Measurements from ENCODE around the gene GRIK5. TPM values are rescaled to one million over a fixed set of nuclear protein-coding genes. Genes with fewer than 3 reads are reported as not detected.

The GRIK5 gene
- total and polyA plus RNA-seq, 4 donors, result 13.1 to 83.2 (median 48.2) TPM

- Histone ChIP-seq H3K9me3 (ENCODE audit: control insufficient read depth, insufficient read depth, low read length) (no peaks in the 10 kb centered on the region), H3K36me3 (ENCODE audit: control insufficient read depth, insufficient read depth, low read length) (peaks cover 23% of the 10 kb centered on the region), H3K4me3 (ENCODE audit: low read depth, low read length) (no peak overlapping the region), H3K4me1 (ENCODE audit: control insufficient read depth, insufficient read depth, low read length) (peaks cover 25% of the 10 kb centered on the region), H3K27ac (ENCODE audit: low read depth, low read length) (no peak overlapping the region), H3K27me3 (ENCODE audit: control insufficient read depth, insufficient read depth, low read length) (no peaks in the 10 kb centered on the region)
- 92% methylated on average over 13 of the region's 13 CpGs for WGBS (ENCODE audit: insufficient coverage)
- no peak for DNase-seq (ENCODE audit: low read depth in 4 of 6, low spot score in 6 of 6)
These were observed 113.4 kb downstream of the GRIK5 start for GRCh38 chr19:41956621-41957020.

- H3K9me3 ChIP-seq (ENCODE audit: control insufficient read depth, insufficient read depth, low read length), result no peaks in the 10 kb centered on the region
- H3K27ac ChIP-seq (ENCODE audit: low read depth, low read length), result no peak overlapping the region
- peaks cover 23% of the 10 kb centered on the region for H3K36me3 ChIP-seq (ENCODE audit: control insufficient read depth, insufficient read depth, low read length)
- WGBS (ENCODE audit: insufficient coverage), result 71% methylated on average over 5 of the region's 7 CpGs
- peaks cover 26% of the 10 kb centered on the region for H3K4me1 ChIP-seq (ENCODE audit: control insufficient read depth, insufficient read depth, low read length)
- H3K4me3 ChIP-seq (ENCODE audit: low read depth, low read length), result no peak overlapping the region
- no peak for DNase-seq (ENCODE audit: low read depth in 4 of 6, low spot score in 6 of 6)
- H3K27me3 ChIP-seq (ENCODE audit: control insufficient read depth, insufficient read depth, low read length), result no peaks in the 10 kb centered on the region
These were observed 114.5 kb downstream of the GRIK5 start for GRCh38 chr19:41955521-41955920.

GRCh38 chr19:41951686-41952172, 118.3 kb downstream of the GRIK5 start:
- peak in 2 of 6 donors; percentile 75 to 83 for DNase-seq (ENCODE audit: low read depth in 4 of 6, low spot score in 6 of 6)
- Histone ChIP-seq H3K4me1 (ENCODE audit: control insufficient read depth, insufficient read depth, low read length) (peaks cover 3% of the 10 kb centered on the region), H3K36me3 (ENCODE audit: control insufficient read depth, insufficient read depth, low read length) (peaks cover 17% of the 10 kb centered on the region), H3K9me3 (ENCODE audit: control insufficient read depth, insufficient read depth, low read length) (no peaks in the 10 kb centered on the region), H3K4me3 (ENCODE audit: low read depth, low read length) (no peak overlapping the region), H3K27ac (ENCODE audit: low read depth, low read length) (no peak overlapping the region), H3K27me3 (ENCODE audit: control insufficient read depth, insufficient read depth, low read length) (no peaks in the 10 kb centered on the region)
- under 1% methylated on average over 6 of the region's 12 CpGs for WGBS (ENCODE audit: insufficient coverage)

Other genes with a start within 250 kb of the GRIK5 start
- gene LYPD4, start 225.5 kb downstream of the GRIK5 start, total RNA-seq, result not detected
- not detected for gene LYPD4, start 225.5 kb downstream of the GRIK5 start, polyA plus RNA-seq (ENCODE audit: insufficient read length in 2 of 2)
- gene DMRTC2, start 225.2 kb downstream of the GRIK5 start, total RNA-seq, result not detected
- not detected for gene DMRTC2, start 225.2 kb downstream of the GRIK5 start, polyA plus RNA-seq (ENCODE audit: insufficient read length in 2 of 2)
- 1,000 to 10,000 TPM in 1 of 2 donors, 100 to 1,000 TPM in 1; 241 to 2,284 TPM for gene RPS19, start 210.0 kb downstream of the GRIK5 start, total RNA-seq
- 1,000 to 10,000 TPM; 1,361 to 1,379 TPM for gene RPS19, start 210.0 kb downstream of the GRIK5 start, polyA plus RNA-seq (ENCODE audit: insufficient read length in 2 of 2)
- gene CD79A, start 192.9 kb downstream of the GRIK5 start, total RNA-seq, result under 1 TPM; 0.22 to 0.59 TPM
- gene CD79A, start 192.9 kb downstream of the GRIK5 start, polyA plus RNA-seq (ENCODE audit: insufficient read length in 2 of 2), result under 1 TPM in 1 of 2 donors, not detected in 1; 0.44 TPM
- 10 to 100 TPM; 17.3 to 27.0 TPM for gene ARHGEF1, start 187.0 kb downstream of the GRIK5 start, total RNA-seq
- gene ARHGEF1, start 187.0 kb downstream of the GRIK5 start, polyA plus RNA-seq (ENCODE audit: insufficient read length in 2 of 2), result 100 to 1,000 TPM in 1 of 2 donors, 10 to 100 TPM in 1; 75.5 to 113 TPM
- under 1 TPM in 1 of 2 donors, not detected in 1; 0.11 TPM for gene ERFL, start 141.8 kb downstream of the GRIK5 start, total RNA-seq
- gene ERFL, start 141.8 kb downstream of the GRIK5 start, polyA plus RNA-seq (ENCODE audit: insufficient read length in 2 of 2), result 1 to 10 TPM in 1 of 2 donors, under 1 TPM in 1; 0.78 to 1.3 TPM
- gene RABAC1, start 110.9 kb downstream of the GRIK5 start, total RNA-seq, result 100 to 1,000 TPM in 1 of 2 donors, 10 to 100 TPM in 1; 98.0 to 174 TPM
- gene RABAC1, start 110.9 kb downstream of the GRIK5 start, polyA plus RNA-seq (ENCODE audit: insufficient read length in 2 of 2), result 100 to 1,000 TPM; 189 to 202 TPM
- 100 to 1,000 TPM in 1 of 2 donors, 10 to 100 TPM in 1; 85.0 to 434 TPM for gene ATP1A3, start 76.0 kb downstream of the GRIK5 start, total RNA-seq
- 100 to 1,000 TPM; 643 to 704 TPM for gene ATP1A3, start 76.0 kb downstream of the GRIK5 start, polyA plus RNA-seq (ENCODE audit: insufficient read length in 2 of 2)
- gene ZNF574, start 6.0 kb upstream of the GRIK5 start, total RNA-seq, result 10 to 100 TPM in 1 of 2 donors, 1 to 10 TPM in 1; 7.6 to 10.7 TPM
- gene ZNF574, start 6.0 kb upstream of the GRIK5 start, polyA plus RNA-seq (ENCODE audit: insufficient read length in 2 of 2), result 10 to 100 TPM; 17.2 to 19.4 TPM
- 1 to 10 TPM; 1.2 to 2.9 TPM for gene POU2F2, start 62.2 kb upstream of the GRIK5 start, total RNA-seq
- 10 to 100 TPM; 17.9 to 20.6 TPM for gene POU2F2, start 62.2 kb upstream of the GRIK5 start, polyA plus RNA-seq (ENCODE audit: insufficient read length in 2 of 2)
- 10 to 100 TPM; 21.5 to 24.0 TPM for gene DEDD2, start 147.5 kb upstream of the GRIK5 start, total RNA-seq
- 10 to 100 TPM; 27.8 to 30.2 TPM for gene DEDD2, start 147.5 kb upstream of the GRIK5 start, polyA plus RNA-seq (ENCODE audit: insufficient read length in 2 of 2)
- 1 to 10 TPM; 4.6 to 6.6 TPM for gene ZNF526, start 150.1 kb upstream of the GRIK5 start, total RNA-seq
- 1 to 10 TPM; 5.4 to 7.1 TPM for gene ZNF526, start 150.1 kb upstream of the GRIK5 start, polyA plus RNA-seq (ENCODE audit: insufficient read length in 2 of 2)
- 10 to 100 TPM; 23.7 to 35.0 TPM for gene GSK3A, start 172.4 kb upstream of the GRIK5 start, total RNA-seq
- gene GSK3A, start 172.4 kb upstream of the GRIK5 start, polyA plus RNA-seq (ENCODE audit: insufficient read length in 2 of 2), result 100 to 1,000 TPM; 138 to 147 TPM
- gene ERF, start 184.9 kb upstream of the GRIK5 start, total RNA-seq, result 10 to 100 TPM; 16.1 to 25.0 TPM
- gene ERF, start 184.9 kb upstream of the GRIK5 start, polyA plus RNA-seq (ENCODE audit: insufficient read length in 2 of 2), result 10 to 100 TPM; 50.0 to 57.2 TPM
- gene CIC, start 199.0 kb upstream of the GRIK5 start, total RNA-seq, result 10 to 100 TPM; 21.0 to 28.1 TPM
- gene CIC, start 199.0 kb upstream of the GRIK5 start, polyA plus RNA-seq (ENCODE audit: insufficient read length in 2 of 2), result 10 to 100 TPM; 87.8 to 91.1 TPM
- 1 to 10 TPM in 1 of 2 donors, under 1 TPM in 1; 0.30 to 1.5 TPM for gene PRR19, start 231.9 kb upstream of the GRIK5 start, total RNA-seq
- gene PRR19, start 231.9 kb upstream of the GRIK5 start, polyA plus RNA-seq (ENCODE audit: insufficient read length in 2 of 2), result 1 to 10 TPM; 6.4 to 6.9 TPM
- 10 to 100 TPM; 48.2 to 90.4 TPM for gene PAFAH1B3, start 232.4 kb upstream of the GRIK5 start, total RNA-seq
- 100 to 1,000 TPM; 164 to 174 TPM for gene PAFAH1B3, start 232.4 kb upstream of the GRIK5 start, polyA plus RNA-seq (ENCODE audit: insufficient read length in 2 of 2)
- 10 to 100 TPM; 11.5 to 40.9 TPM for gene TMEM145, start 243.1 kb upstream of the GRIK5 start, total RNA-seq
- gene TMEM145, start 243.1 kb upstream of the GRIK5 start, polyA plus RNA-seq (ENCODE audit: insufficient read length in 2 of 2), result 100 to 1,000 TPM in 1 of 2 donors, 10 to 100 TPM in 1; 97.1 to 119 TPM

Data from spinal cord (tissue), 10 donors.